HG02763 (cell line): Measurements from ENCODE around the gene SPRR5.

Source experiments
- ATAC-seq: cut with Tn5 transposase; IDR thresholded peaks from one replicate; pipeline ENCODE4 v1.9.1; 2021; ENCODE audit warnings: mild to moderate bottlenecking, moderate library complexity; ENCODE audit not compliant: unreplicated experiment

SPRR5 gene

GRCh38 chr1:152942161-152942560, 4.8 kb upstream of the SPRR5 start:
- no peak for ATAC-seq

GRCh38 chr1:152946248-152946647, 758 bp upstream of the SPRR5 start:
- ATAC-seq: no peak

GRCh38 chr1:152951711-152952110, 4.7 kb downstream of the SPRR5 start:
- ATAC-seq: no peak

GRCh38 chr1:152953761-152954160, 6.8 kb downstream of the SPRR5 start:
- ATAC-seq: no peak

GRCh38 chr1:152954436-152954835, 7.4 kb downstream of the SPRR5 start:
- ATAC-seq: no peak

- no peak for ATAC-seq
These were observed 10.6 kb downstream of the SPRR5 start for GRCh38 chr1:152957561-152957960.

- no peak for ATAC-seq
These were observed 12.3 kb downstream of the SPRR5 start for GRCh38 chr1:152959273-152959672.

GRCh38 chr1:152959801-152960451, 12.9 kb downstream of the SPRR5 start:
- ATAC-seq: no peak

- no peak for ATAC-seq
These were observed 13.5 kb downstream of the SPRR5 start for GRCh38 chr1:152960452-152961044.

GRCh38 chr1:152961226-152961891, 14.4 kb downstream of the SPRR5 start:
- ATAC-seq: no peak

- no peak for ATAC-seq
These were observed 15.9 kb downstream of the SPRR5 start for GRCh38 chr1:152962876-152963415.

GRCh38 chr1:152964536-152964935, 17.5 kb downstream of the SPRR5 start:
- no peak for ATAC-seq

GRCh38 chr1:152965853-152966252, 18.8 kb downstream of the SPRR5 start:
- no peak for ATAC-seq

GRCh38 chr1:152967201-152967600, 20.2 kb downstream of the SPRR5 start:
- ATAC-seq: no peak

GRCh38 chr1:152968248-152968647, 21.2 kb downstream of the SPRR5 start:
- ATAC-seq: peak; percentile 90

GRCh38 chr1:152969036-152969435, 22.0 kb downstream of the SPRR5 start:
- no peak for ATAC-seq

- ATAC-seq: no peak
These were observed 23.5 kb downstream of the SPRR5 start, which contains the start of gene SPRR4 for GRCh38 chr1:152970495-152970894. SPRR4 (plus strand) TSS chr1:152970648; CDS start chr1:152971891, 1,243 bp downstream.

- ATAC-seq: no peak
These were observed 25.3 kb downstream of the SPRR5 start for GRCh38 chr1:152972196-152972886.

GRCh38 chr1:152976688-152977087, 29.7 kb downstream of the SPRR5 start:
- ATAC-seq: no peak

- no peak for ATAC-seq
These were observed 30.6 kb downstream of the SPRR5 start for GRCh38 chr1:152977614-152978013.

GRCh38 chr1:152980676-152981075, 33.7 kb downstream of the SPRR5 start:
- no peak for ATAC-seq
